ENCODE measurements around the gene LRIF1. TPM values are rescaled to one million over a fixed set of nuclear protein-coding genes. Genes with fewer than 3 reads are reported as not detected.

The LRIF1 gene
- total and polyA plus RNA-seq, 10 of the 15 experiments (the other 5 are each of a cell fraction or from before 2014, with no cell fraction given) = 9.7 to 20.3 (median 15.8) TPM

GRCh38 chr1:110899458-110899843 is 64.3 kb downstream of the LRIF1 start:
- Histone ChIP-seq H2AFZ (ENCODE audit: control insufficient read depth, low read depth, low read length) (no peak overlapping the region), H3K4me1 (ENCODE audit: control insufficient read depth, insufficient read depth, low read length) (peaks cover 19% of the 10 kb centered on the region), H3K4me2 (ENCODE audit: control insufficient read depth, insufficient read depth) (no peak overlapping the region), H3K36me3 (ENCODE audit: control insufficient read depth in 2 of 2, insufficient read depth in 2 of 2, low read length in 1 of 2) (peaks cover 17 to 41% of the 10 kb centered on the region in 2 experiments), H3K27me3 (replicated peaks in 1 of 2; ENCODE audit: control insufficient read depth in 2 of 2, insufficient read depth in 2 of 2, low read length in 1 of 2) (no peaks in the 10 kb centered on the region), H3K9me3 (replicated peaks; ENCODE audit: control insufficient read depth, insufficient read depth, low read length) (no peaks in the 10 kb centered on the region), H3K27ac (ENCODE audit: control insufficient read depth, insufficient read depth) (no peak overlapping the region), H3K79me2 (ENCODE audit: control insufficient read depth, insufficient read depth, low read length) (peaks cover 15% of the 10 kb centered on the region), H3K4me3 (no peak overlapping the region), H3K9ac (ENCODE audit: control insufficient read depth, insufficient read depth, low read length) (no peak overlapping the region), H4K20me1 (ENCODE audit: control insufficient read depth, insufficient read depth) (peaks cover 10% of the 10 kb centered on the region)
- FAIRE-seq = no peak
- in situ Hi-C loops (cut with MboI) (no loop called here), intact Hi-C loops (cut with micrococcal nuclease; ENCODE audit: unreplicated experiment) (no loop called here)
- no peak for TF ChIP-seq ZBTB40 (IDR thresholded peaks at IDR 0.05; ENCODE audit: borderline replicate concordance)
- no peak for TF ChIP-seq RAD21 (IDR thresholded peaks at IDR 0.05; ENCODE audit: insufficient read depth, low read depth, low read length)
- TF ChIP-seq PAX5 (IDR thresholded peaks at IDR 0.05; ENCODE audit: borderline replicate concordance, low read depth, low read length) = no peak
- TF ChIP-seq ATF2 (IDR thresholded peaks at IDR 0.05; ENCODE audit: low read length) = no peak
- no peak for TF ChIP-seq ATF3 (IDR thresholded peaks at IDR 0.05; ENCODE audit: borderline replicate concordance, extremely low read depth, low read depth, low read length)
- TF ChIP-seq E4F1 (IDR thresholded peaks at IDR 0.05; ENCODE audit: borderline replicate concordance, partially characterized antibody) = no peak
- ChIA-PET RAD21 (ENCODE audit: unreplicated experiment) (no interaction called here), SMC1A (ENCODE audit: uncharacterized antibody, unreplicated experiment) (interaction anchor here (1.0 to 1.8 kb wide), 2 partner anchors 9 to 14 kb away, joined by 3 to 5 read pairs; no protein-coding TSS in a partner anchor), POLR2A (interaction anchor here (1.0 kb wide), 1 partner anchor 9 kb away, joined by 3 read pairs; no protein-coding TSS in a partner anchor), CTCF (no interaction called here)
- ATAC-seq = no peak
- no peak for DNase-seq (ENCODE audit: low read depth, low spot score)
- TSS peak; percentile 38 for BruUV-seq (replicated peaks)
- 100% methylated on average over 1 of the region's 1 CpG for WGBS (ENCODE audit: insufficient coverage, insufficient replicate concordance, low lambda C conversion rate, missing lambda C conversion rate)

All from GM12878 (cell line).